H1 (cell line): Measurements from ENCODE around the gene ACTG2. TPM values are rescaled to one million over a fixed set of nuclear protein-coding genes. Genes with fewer than 3 reads are reported as not detected.

Experiments
- CTCF ChIA-PET: fragments of 300-600 bp; sonication (Branson Sonifier 250); formaldehyde crosslinking; loops from one replicate; lab custom pipeline; 2021; ENCODE audit not compliant: partially characterized antibody; lab: Charles Lee
- POLR2A ChIA-PET: fragments of 300-600 bp; sonication (Branson Sonifier 250); formaldehyde crosslinking; loops from one replicate; lab custom pipeline; 2021; ENCODE audit warnings: inconsistent platforms; ENCODE audit not compliant: partially characterized antibody; lab: Charles Lee
- DNase-seq, 2 experiments: peaks; one replicate each; pipeline versions ENCODE4 v3.0.0 to v3.0.0-alpha.2; 2010 to 2022; ENCODE audit warnings: low spot score in 2 of 2, low read depth in 1 of 2, mixed read lengths in 1 of 2
- FAIRE-seq: peaks from 2 replicates; lab custom pipeline; 2011; peaks lifted over from hg19 to GRCh38; lab: Jason Lieb, UNC
- H2AFZ ChIP-seq: 2 replicates; pipeline ENCODE4 v1.8.1; 2012; ENCODE audit warnings: low read length, inconsistent platforms
- H2AK5ac ChIP-seq: 2 replicates; pipeline ENCODE4 v1.6.1; 2013; ENCODE audit warnings: low read depth, low read length
- H2BK120ac ChIP-seq: replicated peaks from 2 replicates; pipeline ENCODE3; 2013; ENCODE audit warnings: low read depth, low read length, inconsistent platforms
- H2BK12ac ChIP-seq: 2 replicates; pipeline ENCODE4 v1.6.1; 2013; ENCODE audit warnings: low read depth, low read length
- H2BK15ac ChIP-seq: 2 replicates; pipeline ENCODE4 v1.6.1; 2013; ENCODE audit warnings: low read length
- H2BK20ac ChIP-seq: 2 replicates; pipeline ENCODE4 v1.6.1; 2013; ENCODE audit warnings: low read length
- H2BK5ac ChIP-seq: 2 replicates; pipeline ENCODE4 v1.6.1; 2013; ENCODE audit warnings: low read depth, low read length
- H3K14ac ChIP-seq: 2 replicates; pipeline ENCODE4 v1.6.1; 2013; ENCODE audit warnings: inconsistent platforms; ENCODE audit not compliant: insufficient read length
- H3K18ac ChIP-seq: 2 replicates; pipeline ENCODE4 v1.6.1; 2013; ENCODE audit warnings: low read length; ENCODE audit errors: extremely low read depth
- H3K23ac ChIP-seq: 2 replicates; pipeline ENCODE4 v1.6.1; 2013; ENCODE audit warnings: inconsistent platforms; ENCODE audit not compliant: insufficient read length
- H3K23me2 ChIP-seq: 2 replicates; pipeline ENCODE4 v1.6.1; 2013; ENCODE audit warnings: low read depth, low read length
- H3K27ac ChIP-seq: 2 replicates; pipeline ENCODE4 v1.6.1; 2011; ENCODE audit warnings: low read depth, low read length, inconsistent platforms
- H3K27me3 ChIP-seq, 4 experiments: replicated peaks in 1 of 4; 1 replicate in 1 of 4; 2 replicates in 3 of 4; pipeline versions ENCODE4 v1.6.1 to v1.8.1; 2011 to 2013; ENCODE audit warnings: low read length in 3 of 4, mild to moderate bottlenecking in 3 of 4, inconsistent platforms in 2 of 4, mixed read lengths in 2 of 4, moderate library complexity in 1 of 4; ENCODE audit not compliant: control insufficient read depth in 3 of 4, insufficient read depth in 3 of 4; ENCODE audit errors: extremely low read depth in 1 of 4
- H3K36me3 ChIP-seq, 4 experiments: 2 replicates each; pipeline versions ENCODE4 v1.6.1 to v1.8.1; 2011 to 2013; ENCODE audit warnings: mild to moderate bottlenecking in 4 of 4, low read length in 3 of 4, moderate library complexity in 2 of 4, control low read depth in 1 of 4, inconsistent platforms in 1 of 4; ENCODE audit not compliant: insufficient read depth in 4 of 4, control insufficient read depth in 2 of 4
- H3K4ac ChIP-seq: replicated peaks from 2 replicates; pipeline ENCODE3; 2013; ENCODE audit warnings: low read length, low read depth, mixed read lengths, inconsistent platforms; ENCODE audit not compliant: insufficient read length
- H3K4me1 ChIP-seq, 4 experiments: replicated peaks in 1 of 4; 1 replicate in 1 of 4; 2 replicates in 3 of 4; pipeline versions ENCODE4 v1.6.1 to v1.8.1; 2011 to 2013; ENCODE audit warnings: low read length in 3 of 4, inconsistent platforms in 2 of 4, mixed read lengths in 1 of 4; ENCODE audit not compliant: insufficient read depth in 4 of 4, control insufficient read depth in 3 of 4
- H3K4me2 ChIP-seq, 2 experiments: 2 replicates each; pipeline versions ENCODE4 v1.6.1 to v1.8.1; 2011 to 2013; ENCODE audit warnings: low read depth in 2 of 2, low read length in 2 of 2, control low read depth in 1 of 2, inconsistent platforms in 1 of 2, mild to moderate bottlenecking in 1 of 2; ENCODE audit not compliant: insufficient read depth in 1 of 2
- H3K4me3 ChIP-seq, 4 experiments: fragments of 200-600, 300-600 bp in 1 of 4; sonication (generic), shearing (Covaris generic), sonication (Bioruptor Twin) in 1 of 4; 2 replicates each; pipeline versions ENCODE4 v1.5.1 to v1.8.1; 2011 to 2016; ENCODE audit warnings: low read length in 4 of 4, low read depth in 3 of 4, control low read depth in 2 of 4, inconsistent platforms in 2 of 4, mild to moderate bottlenecking in 2 of 4, mixed read lengths in 1 of 4, moderate library complexity in 1 of 4; ENCODE audit not compliant: insufficient read depth in 2 of 4; ENCODE audit errors: extremely low read depth in 1 of 4
- H3K56ac ChIP-seq: replicated peaks from 2 replicates; pipeline ENCODE3; 2013; ENCODE audit warnings: low read depth, mild to moderate bottlenecking, mixed read lengths, low read length, inconsistent platforms; ENCODE audit not compliant: insufficient read length
- H3K79me1 ChIP-seq: 2 replicates; pipeline ENCODE4 v1.6.1; 2013; ENCODE audit warnings: low read depth, low read length, control low read depth
- H3K79me2 ChIP-seq, 2 experiments: 2 replicates each; pipeline versions ENCODE4 v1.6.1 to v1.8.1; 2012 to 2013; ENCODE audit warnings: low read length in 2 of 2, mild to moderate bottlenecking in 2 of 2, inconsistent platforms in 1 of 2; ENCODE audit not compliant: insufficient read depth in 2 of 2, control insufficient read depth in 1 of 2
- H3K9ac ChIP-seq, 4 experiments: replicated peaks in 1 of 4; 1 replicate in 1 of 4; 2 replicates in 3 of 4; pipeline versions ENCODE4 v1.6.1 to v1.8.1; 2011 to 2013; ENCODE audit warnings: low read depth in 3 of 4, low read length in 3 of 4, control low read depth in 2 of 4, mild to moderate bottlenecking in 2 of 4, moderate library complexity in 2 of 4, inconsistent platforms in 1 of 4; ENCODE audit errors: extremely low read depth in 1 of 4
- H3K9me3 ChIP-seq, 2 experiments: 2 replicates each; pipeline versions ENCODE4 v1.6.1 to v1.8.1; 2012 to 2013; ENCODE audit warnings: mild to moderate bottlenecking in 2 of 2, moderate library complexity in 2 of 2, control low read depth in 1 of 2, inconsistent platforms in 1 of 2, low read depth in 1 of 2, low read length in 1 of 2, mixed read lengths in 1 of 2; ENCODE audit not compliant: insufficient read depth in 2 of 2
- H4K20me1 ChIP-seq, 2 experiments: replicated peaks in 1 of 2; 2 replicates each; pipeline versions ENCODE3 to v1.8.1; 2011 to 2013; ENCODE audit warnings: inconsistent platforms in 2 of 2, low read length in 2 of 2, mild to moderate bottlenecking in 1 of 2; ENCODE audit not compliant: insufficient read depth in 2 of 2, control insufficient read depth in 1 of 2
- H4K5ac ChIP-seq: 2 replicates; pipeline ENCODE4 v1.6.1; 2013; ENCODE audit warnings: low read length, low read depth, mixed read lengths, inconsistent platforms; ENCODE audit not compliant: insufficient read length
- H4K8ac ChIP-seq: 2 replicates; pipeline ENCODE4 v1.8.0; 2013; ENCODE audit warnings: mild to moderate bottlenecking, moderate library complexity, low read length, inconsistent platforms; ENCODE audit not compliant: insufficient read depth; ENCODE audit errors: extremely low read depth
- H4K91ac ChIP-seq: replicated peaks from 2 replicates; pipeline ENCODE3; 2013; ENCODE audit warnings: low read length, mixed read lengths, inconsistent platforms; ENCODE audit not compliant: insufficient read length
- BACH1 ChIP-seq: IDR thresholded peaks from 2 replicates; pipeline ENCODE4 v1.6.1; 2012; ENCODE audit warnings: low read length, improper control_type of control experiment
- CEBPB ChIP-seq: IDR thresholded peaks from 2 replicates; pipeline ENCODE4 v1.6.1; 2012; ENCODE audit warnings: low read depth, low read length
- CTBP2 ChIP-seq: IDR thresholded peaks from 2 replicates; pipeline ENCODE4 v1.7.0; 2011; ENCODE audit warnings: borderline replicate concordance, mild to moderate bottlenecking, moderate library complexity, mixed read lengths, low read length; ENCODE audit not compliant: insufficient read depth, insufficient read length
- EGR1 ChIP-seq: IDR thresholded peaks from 2 replicates; pipeline ENCODE4 v1.6.1; 2011; ENCODE audit warnings: low read depth, low read length, borderline replicate concordance
- JUN ChIP-seq: IDR thresholded peaks from 2 replicates; pipeline ENCODE4 v1.6.1; 2011; ENCODE audit warnings: low read depth, mild to moderate bottlenecking, improper control_type of control experiment, low read length
- JUND ChIP-seq: IDR thresholded peaks from 2 replicates; pipeline ENCODE4 v1.6.1; 2011; ENCODE audit warnings: mild to moderate bottlenecking, improper control_type of control experiment, low read length
- RAD21 ChIP-seq, 2 experiments: IDR thresholded peaks in 1 of 2; conservative IDR thresholded peaks in 1 of 2; 2 replicates each; pipeline ENCODE4 v1.6.1; 2011; ENCODE audit warnings: low read depth in 2 of 2, low read length in 2 of 2, improper control_type of control experiment in 1 of 2, inconsistent platforms in 1 of 2, mild to moderate bottlenecking in 1 of 2, moderate library complexity in 1 of 2
- SAP30 ChIP-seq: fragments of 300-600 bp; sonication (generic); IDR thresholded peaks from 2 replicates; pipeline ENCODE4 v1.7.1; 2012; ENCODE audit warnings: low read length, moderate library complexity, mild to moderate bottlenecking, inconsistent platforms; ENCODE audit not compliant: insufficient read depth, insufficient replicate concordance
- SIRT6 ChIP-seq: IDR thresholded peaks from one replicate; pipeline ENCODE4 v1.7.1; 2012; ENCODE audit warnings: low read length, inconsistent platforms
- SP1 ChIP-seq: IDR thresholded peaks from 2 replicates; pipeline ENCODE4 v1.6.1; 2011; ENCODE audit warnings: low read depth, low read length
- SP4 ChIP-seq: IDR thresholded peaks from 2 replicates; pipeline ENCODE4 v1.6.1; 2012; ENCODE audit warnings: low read length, inconsistent platforms
- YY1 ChIP-seq: IDR thresholded peaks from 2 replicates; pipeline ENCODE4 v1.6.1; 2011; ENCODE audit warnings: low read depth, mild to moderate bottlenecking, low read length
- WGBS, 2 experiments: shearing (Covaris generic) in 1 of 2; methylation state at CpG; one replicate each; pipeline versions ENCODE4 v1.1.6 to v1.1.7; 2013 to 2015; ENCODE audit warnings: low lambda C conversion rate in 2 of 2, mixed read lengths in 2 of 2, inconsistent platforms in 1 of 2, low coverage in 1 of 2, missing lambda C conversion rate in 1 of 2; ENCODE audit not compliant: insufficient replicate concordance in 2 of 2, insufficient coverage in 1 of 2, insufficient read length in 1 of 2; ENCODE audit errors: extremely low coverage in 1 of 2, missing lambda C conversion rate in 1 of 2; 5-methylcytosine and 5-hydroxymethylcytosine counted together
- polyA plus RNA-seq, 7 experiments: library from polyadenylated mRNA; depleted of rRNA in 3 of 7; stranded (reverse) in 5 of 7; unstranded in 2 of 7; fragments of >200 nt in 5 of 7; fragments of 200-250 nt in 2 of 7; gene quantifications; 1 replicate in 5 of 7; 2 replicates in 1 of 7; 4 replicates in 1 of 7; pipeline versions ENCODE4 v1.2.1 to v1.2.3, GENCODE V29; 2011 to 2013; ENCODE audit warnings: missing spikeins in 2 of 7, mixed read lengths in 2 of 7
- total RNA-seq: library from RNA; stranded (reverse); fragmentation: NEBNext Ultra II Directional; extraction: Animal tissue kit (Norgen Biotek cat#: 25700); gene quantifications from 2 replicates; pipeline ENCODE4 v1.2.1, GENCODE V29; 2021
- TF ChIP-seq, protein P1 (sequence below): IDR thresholded peaks from 2 replicates; pipeline ENCODE4 v1.6.1; 2011; ENCODE audit warnings: low read length, improper control_type of control experiment

ACTG2 gene
- total and polyA plus RNA-seq, 2 of the 8 experiments (the other 6 are each of a cell fraction or from before 2014, with no cell fraction given): 6.2 to 13.7 TPM

DNA sequence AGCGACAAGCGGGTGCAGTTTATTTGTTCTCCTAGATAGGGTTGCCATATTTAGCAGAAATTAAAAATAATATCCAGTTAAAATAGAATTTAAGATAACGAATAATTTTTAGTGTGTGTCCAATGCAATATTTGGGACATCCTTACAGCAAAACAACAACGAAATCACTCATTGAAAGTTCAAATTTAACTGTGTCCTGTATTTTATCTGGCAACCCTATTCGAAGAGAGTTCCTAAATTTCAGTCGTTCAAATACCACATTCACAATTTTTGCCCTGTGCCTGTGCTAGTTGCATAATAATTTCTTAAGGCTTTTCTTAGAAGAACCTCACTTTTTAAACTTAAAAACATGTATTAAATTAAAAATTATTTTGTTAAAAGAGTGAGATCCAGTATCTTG, 34.5 kb downstream of the ACTG2 start:
- Histone ChIP-seq H2BK15ac (no peak overlapping the region), H3K4me2 (peak overlapping the region; percentile 31 to 68), H3K23ac (no peak overlapping the region), H2BK20ac (no peak overlapping the region), H4K8ac (no peak overlapping the region), H3K23me2 (no peaks in the 10 kb centered on the region; the same call in 1 of the 2 replicates), H3K27ac (peak overlapping the region; percentile 91), H3K36me3 (peaks cover 0 to 7% (median 0%) of the 10 kb centered on the region in 4 experiments; a peak in 3 of 8 replicates), H3K79me1 (peaks cover 11% of the 10 kb centered on the region), H4K5ac (no peak overlapping the region), H3K56ac (no peak overlapping the region), H3K4ac (peak overlapping the region; percentile 10), H3K9ac (peak overlapping the region; percentile 92 to 96 (median 94); a peak in 6 of 7 replicates), H3K79me2 (peaks cover 19 to 53% of the 10 kb centered on the region in 2 experiments), H4K91ac (no peak overlapping the region), H2BK12ac (no peak overlapping the region), H3K9me3 (no peaks in the 10 kb centered on the region), H3K27me3 (no peaks in the 10 kb centered on the region), H2AFZ (no peak overlapping the region), H3K4me3 (peak overlapping the region; percentile 90 to 97 (median 96)), H2BK5ac (peak overlapping the region; percentile 80; the same call in 1 of the 2 replicates), H2BK120ac (no peak overlapping the region), H3K4me1 (peaks cover 0 to 4% (median 1%) of the 10 kb centered on the region in 4 experiments; a peak in 2 of 7 replicates), H3K18ac (no peak overlapping the region), H4K20me1 (peaks cover 3 to 12% of the 10 kb centered on the region in 2 experiments), H2AK5ac (no peak overlapping the region), H3K14ac (no peak overlapping the region)
- FAIRE-seq (no peak), DNase-seq (no peak)
- 28% methylated on average over 6 of the region's 6 CpGs; no CpG with 5 or more reads in 1 of the 2 experiments for WGBS, 2 experiments
- POLR2A ChIA-PET: interaction anchor here (0.7 to 1.3 kb wide), 9 partner anchors 8 to 271 kb away, joined by 3 to 6 read pairs (median 3); partner anchors contain the start of genes MTHFD2 and STAMBP
- CTCF ChIA-PET: interaction anchor here (0.8 to 1.2 kb wide), 4 partner anchors 10 to 323 kb away, joined by 3 to 4 read pairs (median 3); partner anchors contain the start of gene STAMBP
- TF ChIP-seq JUN (no peak), SP1 (no peak), CEBPB (no peak), SIRT6 (no peak), YY1 (no peak), SP4 (no peak), EGR1 (no peak), BACH1 (no peak), SAP30 (no peak), RAD21 (IDR thresholded peaks at IDR 0.05 in 1 of 2, conservative IDR thresholded peaks at IDR 0.05 in 1 of 2; ENCODE audit: low read depth in 2 of 2, low read length in 2 of 2) (no peak), JUND (no peak), CTBP2 (no peak)
- TF ChIP-seq, protein P1, sequence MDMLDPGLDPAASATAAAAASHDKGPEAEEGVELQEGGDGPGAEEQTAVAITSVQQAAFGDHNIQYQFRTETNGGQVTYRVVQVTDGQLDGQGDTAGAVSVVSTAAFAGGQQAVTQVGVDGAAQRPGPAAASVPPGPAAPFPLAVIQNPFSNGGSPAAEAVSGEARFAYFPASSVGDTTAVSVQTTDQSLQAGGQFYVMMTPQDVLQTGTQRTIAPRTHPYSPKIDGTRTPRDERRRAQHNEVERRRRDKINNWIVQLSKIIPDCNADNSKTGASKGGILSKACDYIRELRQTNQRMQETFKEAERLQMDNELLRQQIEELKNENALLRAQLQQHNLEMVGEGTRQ: no peak
